Kasumi-1 (cell line): ENCODE data around the gene LINGO3.

Experiments
- DNase-seq, 2 experiments: peaks; one replicate each; lab custom pipeline; 2025; lab: John Stamatoyannopoulos, UW

Gene LINGO3

GRCh38 chr19:2266183-2266993 is 41.6 kb downstream of the LINGO3 start:
- DNase-seq: peak; percentile 65 to 87

GRCh38 chr19:2261438-2262172 is 46.3 kb downstream of the LINGO3 start:
- peak; percentile 40 to 47 for DNase-seq

DNA sequence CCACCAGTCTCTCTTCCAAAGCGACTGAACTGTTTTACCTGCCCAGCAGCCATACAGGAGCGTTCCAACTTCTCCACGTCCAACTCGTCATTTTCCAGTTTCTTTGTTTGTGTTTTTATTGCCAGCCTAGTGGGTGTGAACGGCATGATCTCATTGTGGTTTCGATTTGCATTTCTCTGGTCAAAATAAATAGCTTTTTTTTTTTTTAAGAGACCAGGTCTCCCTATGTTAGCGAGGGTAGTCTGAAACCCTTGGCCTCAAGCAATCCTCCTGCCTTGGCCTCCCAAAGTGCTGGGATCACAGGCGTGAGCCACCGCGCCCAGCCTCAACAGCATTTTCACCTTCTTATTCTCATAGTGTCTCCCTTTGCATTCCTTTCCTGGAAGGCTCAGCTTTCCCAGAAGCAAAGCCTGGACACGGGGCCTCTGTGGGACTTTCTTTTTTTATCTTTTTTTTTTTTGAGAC is 47.6 kb downstream of the LINGO3 start:
- DNase-seq: no peak

GRCh38 chr19:2259336-2259735 is 48.6 kb downstream of the LINGO3 start:
- DNase-seq: no peak
